PC-9 (cell line): Measurements from ENCODE around the gene BAIAP2L2. TPM values are rescaled to one million over a fixed set of nuclear protein-coding genes. Genes with fewer than 3 reads are reported as not detected.

Experiments
- BruUV-seq: library from RNA; stranded (reverse); fragments of 400-500 nt; replicated peaks from 2 replicates; lab custom pipeline; 2021; lab: Mats Ljungman, UMichigan
- CTCF ChIA-PET: fragments of 300-600 bp; sonication (Branson Sonifier 250); formaldehyde crosslinking; loops from one replicate; lab custom pipeline; 2022; ENCODE audit warnings: antibody characterized with exemption; lab: Charles Lee
- POLR2A ChIA-PET: fragments of 300-600 bp; sonication (Branson Sonifier 250); formaldehyde crosslinking; loops from one replicate; lab custom pipeline; 2022; ENCODE audit warnings: antibody characterized with exemption; ENCODE audit not compliant: unreplicated experiment; lab: Charles Lee
- DNase-seq, 2 experiments: peaks; one replicate each; pipeline versions ENCODE4 v3.0.0 to v3.0.0-alpha.2; 2015 to 2022; ENCODE audit warnings: mixed read lengths in 1 of 2
- H2AFZ ChIP-seq: fragments of 200-600 bp; sonication (generic); 2 replicates; pipeline ENCODE4 v1.8.1; 2017; ENCODE audit warnings: antibody characterized with exemption
- H3F3A ChIP-seq: fragments of 200-600 bp; sonication (generic); 2 replicates; pipeline ENCODE4 v1.8.1; 2017; ENCODE audit warnings: antibody characterized with exemption, mild to moderate bottlenecking, low read depth; ENCODE audit not compliant: insufficient read depth
- H3K27ac ChIP-seq: fragments of 200-600 bp; sonication (generic); 2 replicates; pipeline ENCODE4 v1.6.1; 2016; ENCODE audit warnings: mixed run types
- H3K27me3 ChIP-seq: fragments of 200-600 bp; sonication (generic); 2 replicates; pipeline ENCODE4 v1.6.1; 2016; ENCODE audit warnings: low read depth, mixed run types; ENCODE audit not compliant: insufficient read depth
- H3K36me3 ChIP-seq: fragments of 200-600 bp; sonication (generic); 2 replicates; pipeline ENCODE4 v1.6.1; 2016; ENCODE audit warnings: low read depth, mixed run types
- H3K4me1 ChIP-seq: fragments of 200-600 bp; sonication (generic); replicated peaks from 2 replicates; pipeline ENCODE4 v1.6.1; 2016; ENCODE audit warnings: mixed run types; ENCODE audit not compliant: insufficient read depth
- H3K4me2 ChIP-seq: fragments of 200-600 bp; sonication (generic); 2 replicates; pipeline ENCODE4 v1.6.1; 2017; ENCODE audit warnings: mixed run types
- H3K4me3 ChIP-seq: fragments of 200-600 bp; sonication (generic); 2 replicates; pipeline ENCODE4 v1.6.1; 2016; ENCODE audit warnings: mixed run types
- H3K79me2 ChIP-seq: fragments of 200-600 bp; sonication (generic); 2 replicates; pipeline ENCODE4 v1.6.1; 2017; ENCODE audit warnings: low read depth, mixed run types
- H3K9me2 ChIP-seq: fragments of 200-600 bp; sonication (generic); 2 replicates; pipeline ENCODE4 v1.8.1; 2017; ENCODE audit warnings: mild to moderate bottlenecking; ENCODE audit not compliant: insufficient read depth
- H3K9me3 ChIP-seq: fragments of 200-600 bp; sonication (generic); 2 replicates; pipeline ENCODE4 v1.8.1; 2016; ENCODE audit warnings: low read depth; ENCODE audit not compliant: insufficient read depth
- H4K20me1 ChIP-seq: fragments of 200-600 bp; sonication (generic); 2 replicates; pipeline ENCODE4 v1.8.1; 2017; ENCODE audit not compliant: insufficient read depth
- EZH2 ChIP-seq: fragments of 200-600 bp; sonication (generic); IDR thresholded peaks from 2 replicates; pipeline ENCODE4 v1.8.0; 2017; ENCODE audit warnings: antibody characterized with exemption, low read depth
- intact Hi-C: fragments of 100-400 bp; cut with micrococcal nuclease; formaldehyde crosslinking; loops from one replicate; pipeline ENCODE4 v1.10.0; 2022; ENCODE audit not compliant: unreplicated experiment
- total RNA-seq: library from RNA; stranded (reverse); gene quantifications from 2 replicates; pipeline ENCODE4 v1.2.3, GENCODE V29; 2021
- TF ChIP-seq, protein P1 (sequence below): fragments of 200-600 bp; sonication (generic); conservative IDR thresholded peaks from 2 replicates; pipeline ENCODE4 v1.6.1; 2017; ENCODE audit warnings: mixed run types, antibody characterized with exemption, mild to moderate bottlenecking, moderate library complexity

BAIAP2L2 gene
- total RNA-seq, 1 experiment from 2014 or later, result 7.1 TPM

DNA sequence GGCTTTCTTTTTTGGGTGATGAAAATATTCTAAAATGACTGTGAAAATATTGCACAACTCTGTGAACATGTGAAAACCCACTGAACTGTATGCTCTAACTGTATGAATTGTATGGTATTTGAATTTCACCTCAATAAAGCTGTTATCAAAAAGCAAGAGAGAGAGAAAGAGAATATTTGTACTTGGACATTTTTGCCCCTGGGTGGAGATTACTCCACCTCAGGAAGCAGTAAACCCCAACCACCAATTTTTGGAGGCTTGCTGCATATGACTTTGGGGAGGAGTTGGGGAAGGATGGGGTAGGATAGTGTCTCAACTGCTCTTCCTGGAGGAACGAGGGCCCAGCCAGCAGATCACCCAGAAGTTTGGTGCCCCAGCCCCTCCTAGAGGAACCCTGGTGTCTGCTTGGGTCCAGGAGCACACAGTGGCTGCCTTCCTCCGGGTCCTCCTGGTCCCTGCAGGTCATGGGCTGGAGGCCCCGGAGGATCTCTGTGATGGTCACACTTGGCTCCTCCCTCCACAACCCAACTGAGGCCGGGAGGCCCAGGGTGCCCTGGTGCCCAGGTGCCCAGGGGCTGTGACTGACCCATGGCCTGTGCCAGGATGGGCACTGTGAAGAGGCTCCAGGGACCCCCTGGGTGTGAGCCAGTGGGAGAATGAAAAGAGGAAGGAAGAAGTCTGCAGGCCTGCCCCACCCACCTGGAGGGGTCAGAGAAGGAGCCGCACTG lies 68.6 kb downstream of the BAIAP2L2 start:
- Histone ChIP-seq H3K4me3 (no peak overlapping the region), H3K79me2 (no peaks in the 10 kb centered on the region), H3K9me3 (no peaks in the 10 kb centered on the region), H3K27ac (no peak overlapping the region), H3K27me3 (no peaks in the 10 kb centered on the region), H3K36me3 (no peaks in the 10 kb centered on the region), H3K4me2 (no peak overlapping the region), H3K9me2 (no peaks in the 10 kb centered on the region), H2AFZ (no peak overlapping the region), H3F3A (no peaks in the 10 kb centered on the region), H3K4me1 (no peaks in the 10 kb centered on the region), H4K20me1 (no peaks in the 10 kb centered on the region)
- CTCF ChIA-PET, result interaction anchor here (0.5 to 1.1 kb wide), 2 partner anchors 10 to 105 kb away, joined by 4 to 5 read pairs; no protein-coding TSS in a partner anchor
- DNase-seq, result no peak
- intact Hi-C loops, result loop anchor here (5.0 kb wide), 1 partner anchor 225 kb away; no protein-coding TSS in a partner anchor
- TF ChIP-seq, protein P1, sequence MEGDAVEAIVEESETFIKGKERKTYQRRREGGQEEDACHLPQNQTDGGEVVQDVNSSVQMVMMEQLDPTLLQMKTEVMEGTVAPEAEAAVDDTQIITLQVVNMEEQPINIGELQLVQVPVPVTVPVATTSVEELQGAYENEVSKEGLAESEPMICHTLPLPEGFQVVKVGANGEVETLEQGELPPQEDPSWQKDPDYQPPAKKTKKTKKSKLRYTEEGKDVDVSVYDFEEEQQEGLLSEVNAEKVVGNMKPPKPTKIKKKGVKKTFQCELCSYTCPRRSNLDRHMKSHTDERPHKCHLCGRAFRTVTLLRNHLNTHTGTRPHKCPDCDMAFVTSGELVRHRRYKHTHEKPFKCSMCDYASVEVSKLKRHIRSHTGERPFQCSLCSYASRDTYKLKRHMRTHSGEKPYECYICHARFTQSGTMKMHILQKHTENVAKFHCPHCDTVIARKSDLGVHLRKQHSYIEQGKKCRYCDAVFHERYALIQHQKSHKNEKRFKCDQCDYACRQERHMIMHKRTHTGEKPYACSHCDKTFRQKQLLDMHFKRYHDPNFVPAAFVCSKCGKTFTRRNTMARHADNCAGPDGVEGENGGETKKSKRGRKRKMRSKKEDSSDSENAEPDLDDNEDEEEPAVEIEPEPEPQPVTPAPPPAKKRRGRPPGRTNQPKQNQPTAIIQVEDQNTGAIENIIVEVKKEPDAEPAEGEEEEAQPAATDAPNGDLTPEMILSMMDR, result no peak
- no peak for TF ChIP-seq EZH2
- no TSS peak for BruUV-seq
- POLR2A ChIA-PET, result interaction anchor here (0.6 kb wide), 1 partner anchor 87 kb away, joined by 11 read pairs; no protein-coding TSS in a partner anchor

- TF ChIP-seq EZH2, result no peak
- TF ChIP-seq, protein P1, result no peak
Measured at GRCh38 chr22:38040953-38041759, 69.3 kb downstream of the BAIAP2L2 start.

DNA sequence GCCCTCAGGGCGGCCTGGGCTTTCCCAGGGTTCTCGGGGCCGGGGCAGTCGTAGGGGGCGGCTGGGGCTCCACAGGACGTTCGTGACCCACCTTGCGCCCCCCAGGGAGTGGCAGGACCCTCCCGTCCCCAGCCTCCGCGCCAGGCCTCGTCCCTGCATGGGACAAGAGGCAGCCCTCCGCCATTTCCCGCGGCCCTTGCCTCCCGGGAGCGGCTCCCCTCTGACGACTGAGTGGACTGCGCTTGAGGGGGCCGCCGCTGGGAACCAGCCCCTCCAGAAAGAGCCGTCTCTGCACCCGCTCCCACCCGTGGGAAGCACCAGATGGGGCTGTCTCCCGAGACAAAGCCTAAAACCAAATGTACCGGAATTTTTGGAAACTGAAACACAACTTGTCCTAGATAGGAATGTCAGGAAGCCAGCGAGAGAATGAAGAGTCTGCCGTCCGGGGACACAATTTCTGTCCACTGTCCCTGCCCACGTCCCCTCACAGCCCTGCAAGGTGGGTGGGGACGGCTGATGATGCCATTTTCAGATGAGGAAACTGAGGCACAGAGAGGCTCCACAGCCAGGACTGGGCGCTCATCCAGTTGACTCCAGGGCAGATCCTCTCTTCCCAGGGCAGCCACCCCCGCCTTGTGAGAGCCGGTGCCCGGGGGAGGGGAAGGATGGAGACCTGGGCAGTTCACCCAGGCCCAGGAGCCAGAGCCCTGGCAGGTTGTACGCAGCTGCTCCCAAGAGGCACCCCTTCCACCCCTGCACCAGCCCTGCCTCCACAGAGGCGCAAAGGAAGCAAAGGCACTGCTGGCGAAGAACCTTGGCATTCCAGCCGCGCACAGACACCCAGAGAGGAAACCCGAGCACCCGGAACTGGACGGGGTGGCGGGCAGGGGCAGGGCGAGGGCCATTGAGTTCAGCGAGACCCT lies 71.3 kb downstream of the BAIAP2L2 start:
- no peak for TF ChIP-seq EZH2
- TF ChIP-seq, protein P1, result no peak
- intact Hi-C loops, result no loop called here
- Histone ChIP-seq H3K79me2 (no peaks in the 10 kb centered on the region), H3K36me3 (no peaks in the 10 kb centered on the region), H3K9me3 (no peaks in the 10 kb centered on the region), H3K4me1 (peaks cover 10% of the 10 kb centered on the region), H4K20me1 (no peaks in the 10 kb centered on the region), H3K27me3 (no peaks in the 10 kb centered on the region), H3F3A (no peaks in the 10 kb centered on the region), H3K9me2 (no peaks in the 10 kb centered on the region), H3K4me2 (no peak overlapping the region), H3K27ac (no peak overlapping the region), H3K4me3 (no peak overlapping the region), H2AFZ (no peak overlapping the region)
- POLR2A ChIA-PET, result no interaction called here
- DNase-seq, result peak in 1 of 2 experiments; percentile 32
- no TSS peak for BruUV-seq
- CTCF ChIA-PET, result no interaction called here

More at GRCh38 chr22:38040953-38041759, 69.3 kb downstream of the BAIAP2L2 start:
- Histone ChIP-seq H3K27me3 (no peaks in the 10 kb centered on the region), H4K20me1 (no peaks in the 10 kb centered on the region), H2AFZ (no peak overlapping the region), H3K27ac (no peak overlapping the region), H3K79me2 (no peaks in the 10 kb centered on the region), H3K9me2 (no peaks in the 10 kb centered on the region), H3K4me2 (no peak overlapping the region), H3K4me3 (no peak overlapping the region), H3K4me1 (no peaks in the 10 kb centered on the region), H3K36me3 (no peaks in the 10 kb centered on the region), H3K9me3 (no peaks in the 10 kb centered on the region), H3F3A (no peaks in the 10 kb centered on the region)
- no peak for DNase-seq
- intact Hi-C loops, result loop anchor here (5.0 kb wide), 1 partner anchor 224 kb away; no protein-coding TSS in a partner anchor
- CTCF ChIA-PET, result interaction anchor here (0.5 kb wide), 1 partner anchor 104 kb away, joined by 5 read pairs; no protein-coding TSS in a partner anchor
- BruUV-seq, result no TSS peak
- POLR2A ChIA-PET, result no interaction called here
